ES-I3 (cell line): ENCODE results near the gene PBX1.

Experiments
- H3K36me3 ChIP-seq: 2 replicates; pipeline ENCODE4 v1.6.1; 2013; ENCODE audit warnings: mild to moderate bottlenecking, low read length, control low read depth, moderate library complexity; ENCODE audit not compliant: insufficient read depth
- H3K4me1 ChIP-seq: 2 replicates; pipeline ENCODE4 v1.6.1; 2013; ENCODE audit warnings: mild to moderate bottlenecking, control low read depth, low read length; ENCODE audit not compliant: insufficient read depth
- H3K9ac ChIP-seq: 2 replicates; pipeline ENCODE4 v1.6.1; 2013; ENCODE audit warnings: low read depth, mild to moderate bottlenecking, low read length, moderate library complexity
- H3K9me3 ChIP-seq: 2 replicates; pipeline ENCODE4 v1.6.1; 2013; ENCODE audit warnings: mild to moderate bottlenecking, low read length, moderate library complexity; ENCODE audit not compliant: control insufficient read depth, insufficient read depth

Gene PBX1

GRCh38 chr1:164886101-164886500 is 327.1 kb downstream of the PBX1 start:
- Histone ChIP-seq H3K9me3 (no peaks in the 10 kb centered on the region), H3K4me1 (no peaks in the 10 kb centered on the region), H3K36me3 (no peaks in the 10 kb centered on the region), H3K9ac (no peak overlapping the region)

- H3K4me1 ChIP-seq, result no peaks in the 10 kb centered on the region
- H3K36me3 ChIP-seq, result no peaks in the 10 kb centered on the region
- H3K9ac ChIP-seq, result no peak overlapping the region
- no peaks in the 10 kb centered on the region for H3K9me3 ChIP-seq
Observed at GRCh38 chr1:164891615-164892014, 332.6 kb downstream of the PBX1 start.

GRCh38 chr1:164895026-164895912 is 336.3 kb downstream of the PBX1 start:
- Histone ChIP-seq H3K4me1 (no peaks in the 10 kb centered on the region), H3K9ac (no peak overlapping the region)

GRCh38 chr1:164901031-164901430 is 342.0 kb downstream of the PBX1 start:
- no peaks in the 10 kb centered on the region for H3K36me3 ChIP-seq
- H3K9me3 ChIP-seq, result no peaks in the 10 kb centered on the region
- no peak overlapping the region for H3K9ac ChIP-seq
- H3K4me1 ChIP-seq, result peaks cover 7% of the 10 kb centered on the region

More at GRCh38 chr1:164895026-164895912, 336.3 kb downstream of the PBX1 start:
- H3K9me3 ChIP-seq, result no peaks in the 10 kb centered on the region
- H3K36me3 ChIP-seq, result no peaks in the 10 kb centered on the region
